Heart left ventricle (tissue), 16 donors: Measurements from ENCODE around the gene LRRTM4. TPM values are rescaled to one million over a fixed set of nuclear protein-coding genes. Genes with fewer than 3 reads are reported as not detected.

Experiments used
- ATAC-seq, 4 donors: fragments of 200-7000 bp; cut with Tn5 transposase; one replicate each; pipeline ENCODE4 v1.9.1; 2020 to 2022; ENCODE audit warnings: moderate library complexity in 4 of 4, mild to moderate bottlenecking in 3 of 4, moderate number of reproducible peaks in 1 of 4
- DNase-seq, 5 donors: peaks; one replicate each; pipeline ENCODE4 v3.0.0-alpha.2; 2020
- H3K27ac ChIP-seq, 12 donors: fragments of 200-600 bp; sonication (generic) in 4 of 12; one replicate each; pipeline versions ENCODE4 v1.5.0 to v1.8.0; 2016 to 2022; ENCODE audit warnings: mild to moderate bottlenecking in 2 of 12
- H3K27me3 ChIP-seq, 9 donors: fragments of 200-600 bp; sonication (generic) in 2 of 9; one replicate each; pipeline versions ENCODE4 v1.5.1 to v1.8.0; 2016 to 2022; ENCODE audit warnings: mild to moderate bottlenecking in 3 of 9
- H3K36me3 ChIP-seq, 9 donors: fragments of 200-600 bp; sonication (generic) in 2 of 9; one replicate each; pipeline versions ENCODE4 v1.5.0 to v1.8.0; 2018 to 2022; ENCODE audit warnings: mild to moderate bottlenecking in 2 of 9
- H3K4me1 ChIP-seq, 12 donors: fragments of 200-600 bp; sonication (generic) in 4 of 12; one replicate each; pipeline versions ENCODE4 v1.5.0 to v1.8.0; 2016 to 2022; ENCODE audit warnings: mild to moderate bottlenecking in 3 of 12
- H3K4me3 ChIP-seq, 12 donors: fragments of 200-600 bp; sonication (generic) in 4 of 12; one replicate each; pipeline versions ENCODE4 v1.5.0 to v1.8.0; 2017 to 2022; ENCODE audit warnings: mild to moderate bottlenecking in 9 of 12, moderate library complexity in 4 of 12
- H3K9me3 ChIP-seq, 12 donors: fragments of 200-600 bp; sonication (generic) in 4 of 12; one replicate each; pipeline versions ENCODE4 v1.5.0 to v1.8.0; 2016 to 2022; ENCODE audit warnings: mild to moderate bottlenecking in 1 of 12
- CTCF ChIP-seq, 12 donors: fragments of 200-600 bp; sonication (generic) in 4 of 12; IDR thresholded peaks; one replicate each; pipeline versions ENCODE4 v1.5.0 to v1.8.0; 2018 to 2022; ENCODE audit warnings: antibody characterized with exemption in 12 of 12, mild to moderate bottlenecking in 5 of 12
- POLR2A ChIP-seq, 2 donors: fragments of 450-650 bp; IDR thresholded peaks; one replicate each; pipeline ENCODE4 v1.6.1; 2017; ENCODE audit warnings: antibody characterized with exemption in 2 of 2, mild to moderate bottlenecking in 2 of 2, moderate library complexity in 2 of 2
- WGBS, 4 donors: extraction: QIAGEN DNeasy Blood & Tissue Kit in 2 of 4; methylation state at CpG; one replicate each; pipeline versions ENCODE4 v1.1.5 to v1.1.7; 2013 to 2018; 5-methylcytosine and 5-hydroxymethylcytosine counted together
- intact Hi-C, 10 donors: fragments of 100-400 bp; cut with DNase I; formaldehyde crosslinking; loops; one replicate each; pipeline versions ENCODE4 v1.11.1 to v1.14.2; 2022
- polyA plus RNA-seq, 2 donors: library from polyadenylated mRNA; stranded (reverse); fragments of 200-250 nt; gene quantifications; one replicate each; pipeline ENCODE4 v1.2.3, GENCODE V29; 2013
- total RNA-seq, 9 donors: library from RNA; depleted of rRNA in 2 of 9; stranded (reverse); fragments of >200 nt in 2 of 9; fragmentation: NEBNext Ultra II Directional in 3 of 9; extraction: Animal tissue kit (Norgen Biotek cat#: 25700) in 3 of 9; gene quantifications; one replicate each; pipeline versions ENCODE4 v1.1.0 to v1.2.4, GENCODE V29; 2016 to 2023
- donor health status: ischemic (EF 13 %, LVEDD 7.1; RV severe dilation, severe dysfunction).
- donor health status: healthy with polysubstance abuse.
- donor health status: DM: no; HTN: yes; CAD: no.
- donor health status: DM: no; HTN: no; CAD: no.
- donor health status: ischemic (EF 25% LVEDD 6.9; RV normal size, moderate dysfunction).
- donor health status: ischemic (EF 25% LVEDD 5.7; RV mildly dilated, moderate dysfunction).
- donor health status: healthy.
- donor health status: DM: yes; HTN: yes; CAD: no.
- donor health status: ischemic (EF 35%, LVEDD 5.7; RV mildly dilated, moderate dysfunction).
- donor health status: nonischemic (EF 11% LVEDD 7.7; RV severe dilation, severe dysfunction).
- donor health status: DM: yes; HTN: yes; CAD: no.
- donor health status: PGD.
- donor health status: ischemic (EF 29% LVEDD 5.4; RV normal size, mild dysfunction).
- donor health status: nonischemic (EF 23%, LVEDD 6.1; RV moderate dilation, normal function).

LRRTM4 gene
- total and polyA plus RNA-seq, 11 donors = 0.15 to 1.3 (median 0.50) TPM; not detected in 1

- Histone ChIP-seq H3K27ac (no peak overlapping the region), H3K4me3 (no peak overlapping the region), H3K27me3 (no peaks in the 10 kb centered on the region), H3K4me1 (no peaks in the 10 kb centered on the region), H3K9me3 (no peaks in the 10 kb centered on the region), H3K36me3 (no peaks in the 10 kb centered on the region)
- intact Hi-C loops = no loop called here
- TF ChIP-seq CTCF (IDR thresholded peaks at IDR 0.05) (no peak), POLR2A (IDR thresholded peaks at IDR 0.05) (no peak)
- ATAC-seq (no peak), DNase-seq (no peak)
Measured at GRCh38 chr2:77484026-77484425, 38.1 kb downstream of the LRRTM4 start.

- no peak for TF ChIP-seq POLR2A (IDR thresholded peaks at IDR 0.05)
- TF ChIP-seq CTCF (IDR thresholded peaks at IDR 0.05) = no peak
- H3K36me3 ChIP-seq = no peaks in the 10 kb centered on the region
- intact Hi-C loops = no loop called here
- H3K4me1 ChIP-seq = no peaks in the 10 kb centered on the region
- DNase-seq (no peak), ATAC-seq (no peak)
- WGBS, 4 donors = 44 to 68% (median 54%) methylated on average over 3 of the region's 3 CpGs
- no peak overlapping the region for H3K27ac ChIP-seq
- peaks cover 0 to 3% (median 0%) of the 10 kb centered on the region in 12 donors for H3K9me3 ChIP-seq
- no peak overlapping the region for H3K4me3 ChIP-seq
- no peaks in the 10 kb centered on the region for H3K27me3 ChIP-seq
Measured at GRCh38 chr2:77479895-77480294, 42.3 kb downstream of the LRRTM4 start.

- DNase-seq (no peak), ATAC-seq (no peak)
- H3K9me3 ChIP-seq = peaks cover 0 to 3% (median 0%) of the 10 kb centered on the region in 12 donors
- H3K27ac ChIP-seq = no peak overlapping the region
- intact Hi-C loops = no loop called here
- TF ChIP-seq CTCF (IDR thresholded peaks at IDR 0.05) = no peak
- TF ChIP-seq POLR2A (IDR thresholded peaks at IDR 0.05) = no peak
- H3K4me1 ChIP-seq = no peaks in the 10 kb centered on the region
- peak overlapping the region in 1 of 12 donors; percentile 6 for H3K4me3 ChIP-seq
- no peaks in the 10 kb centered on the region for H3K27me3 ChIP-seq
- WGBS, 4 donors = 4 to 15% (median 9%) methylated on average over 6 of the region's 6 CpGs
- no peaks in the 10 kb centered on the region for H3K36me3 ChIP-seq
Measured at GRCh38 chr2:77479395-77479794, 42.8 kb downstream of the LRRTM4 start.

- Histone ChIP-seq H3K36me3 (no peaks in the 10 kb centered on the region), H3K27ac (no peak overlapping the region), H3K9me3 (no peaks in the 10 kb centered on the region), H3K4me1 (no peaks in the 10 kb centered on the region), H3K4me3 (no peak overlapping the region), H3K27me3 (no peaks in the 10 kb centered on the region)
- ATAC-seq (no peak), DNase-seq (no peak)
- 65 to 78% (median 71%) methylated on average over 3 of the region's 3 CpGs for WGBS, 4 donors
- intact Hi-C loops = no loop called here
- TF ChIP-seq CTCF (IDR thresholded peaks at IDR 0.05) = no peak
- no peak for TF ChIP-seq POLR2A (IDR thresholded peaks at IDR 0.05)
Measured at GRCh38 chr2:77470096-77470495, 52.1 kb downstream of the LRRTM4 start.
